Stimulated activated CD8-positive, alpha-beta memory T cell treated with anti-CD3 and anti-CD28 coated beads, Interleukin-7, amount 100 ng/mL, for 4 hours (primary cell): ENCODE data around the gene PTGDR.
A peak's percentile ranks its signal among the peaks of the same experiment; 100 is the strongest.

Source experiments
- DNase-seq, 2 donors: peaks; one replicate each; pipeline ENCODE4 v3.0.0-alpha.2; 2020; ENCODE audit warnings: low read depth in 2 of 2

PTGDR gene

GRCh38 chr14:52267501-52268278, at the start of gene PTGDR:
PTGDR (plus strand) TSS chr14:52267698; CDS start chr14:52267815, 117 bp downstream.
- peak in 1 of 2 donors; percentile 56 for DNase-seq

DNA sequence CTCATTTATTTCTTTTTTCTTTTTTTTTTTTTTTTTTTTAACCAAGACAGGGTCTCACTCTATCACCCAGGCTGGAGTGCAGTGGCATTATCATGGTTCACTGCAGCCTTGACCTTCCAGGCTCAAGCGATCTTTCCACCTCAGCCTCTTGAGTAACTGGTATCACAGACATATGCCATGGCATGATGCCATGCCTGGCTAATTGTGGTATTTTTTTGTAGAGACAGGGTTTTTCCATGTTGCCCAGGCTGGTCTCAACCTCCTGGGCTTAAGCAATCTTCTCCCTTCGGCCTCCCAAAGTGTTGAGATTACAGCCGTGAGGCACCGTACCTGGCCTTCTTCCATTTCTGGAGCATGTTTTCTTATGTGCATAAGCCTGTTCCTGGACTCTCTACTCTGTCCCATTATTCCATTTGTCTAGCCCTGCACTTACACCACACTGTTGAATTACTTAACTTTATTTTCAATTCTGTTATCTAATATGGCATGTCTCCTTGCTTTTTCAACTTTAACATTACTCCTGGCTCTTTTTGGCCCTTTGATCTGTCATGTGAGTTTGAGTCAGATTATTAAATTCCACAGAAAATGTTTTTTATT, 47.9 kb upstream of the PTGDR start:
- DNase-seq, result no peak

GRCh38 chr14:52220924-52221811, 46.3 kb upstream of the PTGDR start:
- no peak for DNase-seq

GRCh38 chr14:52222901-52223300, 44.6 kb upstream of the PTGDR start:
- DNase-seq, result no peak

DNA sequence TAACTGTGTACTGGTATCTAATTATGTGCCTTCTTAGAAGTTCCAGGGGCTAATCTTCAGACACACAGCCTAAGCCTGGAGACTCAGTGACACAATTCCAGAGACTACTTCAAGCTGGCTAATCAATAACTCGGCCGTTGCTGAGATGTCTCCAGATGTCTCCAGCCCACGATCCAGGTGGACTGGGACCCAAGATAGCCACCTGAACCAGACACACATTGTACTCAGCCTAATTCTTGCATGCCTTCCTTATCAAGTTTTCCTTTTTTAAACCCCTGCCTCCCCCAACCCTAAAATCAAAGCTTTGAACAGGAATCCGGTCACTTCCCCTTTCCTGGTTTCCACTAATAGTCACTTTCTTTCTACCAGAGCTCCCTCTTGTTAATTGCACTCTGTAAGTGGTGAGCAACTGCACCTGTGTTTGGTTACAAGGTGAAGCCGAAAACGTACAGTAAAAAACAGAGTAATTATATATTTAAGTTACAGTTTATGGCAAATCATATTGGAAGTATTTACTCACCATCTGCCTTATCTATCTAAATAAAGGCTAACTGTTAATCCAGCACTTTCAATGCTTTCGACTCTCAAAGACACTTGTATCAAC, 39.8 kb upstream of the PTGDR start:
- no peak for DNase-seq

- no peak for DNase-seq
Measured at GRCh38 chr14:52233693-52234092, 33.8 kb upstream of the PTGDR start.

GRCh38 chr14:52235434-52235833, 32.1 kb upstream of the PTGDR start:
- DNase-seq, result no peak

GRCh38 chr14:52235866-52236510, 31.5 kb upstream of the PTGDR start:
- no peak for DNase-seq

DNA sequence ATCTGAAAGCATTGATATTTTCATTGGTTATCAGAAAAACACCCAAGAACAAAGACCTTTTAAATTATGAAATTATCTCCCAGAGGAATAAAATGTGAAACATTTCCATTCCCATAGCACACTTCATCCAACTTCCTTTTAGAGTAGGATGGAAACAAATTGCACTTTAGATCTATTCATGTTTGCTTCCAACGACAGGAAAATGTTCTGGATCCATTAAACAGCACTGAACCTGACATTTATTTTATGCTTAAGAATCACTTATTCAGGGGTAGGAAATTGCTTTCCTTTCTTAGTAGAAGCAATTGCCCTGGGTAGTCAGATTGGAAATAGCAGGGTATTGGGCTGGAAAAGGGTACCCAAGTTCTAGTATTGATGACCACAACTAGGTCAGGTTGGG, 28.8 kb upstream of the PTGDR start:
- no peak for DNase-seq

GRCh38 chr14:52240623-52241022, 26.9 kb upstream of the PTGDR start:
- DNase-seq, result no peak

GRCh38 chr14:52241087-52241793, 26.3 kb upstream of the PTGDR start:
- DNase-seq, result no peak

- DNase-seq, result no peak
Measured at GRCh38 chr14:52244328-52244727, 23.2 kb upstream of the PTGDR start.

DNA sequence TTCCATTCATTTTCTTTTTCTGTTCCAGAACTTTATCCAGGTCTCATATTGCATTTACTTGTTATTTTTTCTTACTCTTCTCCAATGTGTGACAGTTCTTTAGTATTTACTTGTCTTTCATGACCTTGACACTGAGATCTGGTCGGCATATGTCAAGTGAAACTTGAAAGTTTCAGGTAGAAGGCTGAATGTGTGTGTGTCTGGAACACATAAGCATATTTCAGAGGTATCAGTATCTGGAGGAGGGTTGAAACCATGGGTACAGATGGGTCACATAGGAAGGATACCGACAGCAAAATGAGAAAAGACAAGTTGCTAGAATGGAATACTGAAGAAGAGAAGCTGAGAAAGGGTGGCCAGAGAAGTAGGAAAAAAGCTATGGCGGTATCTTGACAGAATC, 22.5 kb upstream of the PTGDR start:
- DNase-seq, result no peak

GRCh38 chr14:52248057-52248456, 19.4 kb upstream of the PTGDR start:
- no peak for DNase-seq

GRCh38 chr14:52251724-52252123, 15.8 kb upstream of the PTGDR start:
- no peak for DNase-seq

DNA sequence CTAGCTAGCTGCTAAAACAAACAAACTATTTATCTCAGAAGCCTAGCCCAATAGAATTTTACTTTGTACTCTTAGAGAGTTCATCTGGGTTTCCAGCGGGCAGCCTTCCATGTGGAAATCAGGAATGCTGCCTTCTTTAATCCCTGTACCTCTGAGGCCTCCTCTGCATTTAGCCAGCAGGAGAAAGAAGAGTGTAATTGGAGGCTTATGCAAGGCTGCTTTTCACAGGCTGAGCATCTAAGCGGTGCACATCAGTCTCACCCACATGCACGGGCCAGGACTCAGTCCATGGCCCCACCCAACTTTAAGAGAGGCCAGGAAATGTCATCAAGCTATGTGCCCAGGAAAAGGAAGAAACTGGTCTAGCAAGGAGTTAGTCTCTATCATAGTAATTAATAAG, 14.0 kb upstream of the PTGDR start:
- no peak for DNase-seq

- DNase-seq, result no peak
Measured at GRCh38 chr14:52254086-52254485, 13.4 kb upstream of the PTGDR start.

DNA sequence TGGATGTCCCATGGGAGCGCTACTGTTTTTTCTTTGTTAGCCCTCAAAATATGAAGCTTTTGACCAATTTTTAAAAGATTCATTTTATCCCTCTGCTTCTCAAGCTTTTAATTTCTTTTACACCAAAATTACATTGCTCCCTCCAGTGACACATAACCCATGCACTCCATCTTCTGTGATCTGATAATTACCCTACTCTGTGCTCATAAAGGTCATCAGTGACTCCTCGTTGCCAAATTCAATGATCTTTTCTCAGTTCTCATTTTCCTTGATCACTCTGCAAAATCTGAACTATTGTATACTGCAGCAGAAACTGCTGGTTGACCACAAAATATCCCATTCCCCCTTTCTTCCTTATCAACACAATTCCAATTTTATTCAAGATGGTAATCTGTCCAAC, 8.7 kb upstream of the PTGDR start:
- no peak for DNase-seq

DNA sequence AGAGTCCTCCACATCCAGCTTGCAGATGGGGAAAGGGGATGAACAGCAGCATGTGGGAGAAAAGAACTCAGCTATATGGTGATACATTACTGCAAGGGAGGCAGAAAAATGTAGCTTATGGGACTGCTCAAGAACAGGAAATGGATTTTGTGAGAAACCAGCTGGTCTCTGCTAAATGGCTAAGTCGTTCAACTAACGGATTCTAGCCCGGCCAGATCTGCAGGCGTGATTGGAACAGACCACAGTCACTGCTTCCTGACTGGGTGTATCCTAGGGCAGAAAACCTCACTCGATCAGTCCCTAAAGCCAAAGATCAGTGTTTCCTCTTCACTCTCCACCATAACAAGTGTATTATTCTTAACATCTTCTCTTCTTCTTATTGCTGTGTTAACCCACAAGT, 8.1 kb upstream of the PTGDR start:
- DNase-seq, result no peak

DNA sequence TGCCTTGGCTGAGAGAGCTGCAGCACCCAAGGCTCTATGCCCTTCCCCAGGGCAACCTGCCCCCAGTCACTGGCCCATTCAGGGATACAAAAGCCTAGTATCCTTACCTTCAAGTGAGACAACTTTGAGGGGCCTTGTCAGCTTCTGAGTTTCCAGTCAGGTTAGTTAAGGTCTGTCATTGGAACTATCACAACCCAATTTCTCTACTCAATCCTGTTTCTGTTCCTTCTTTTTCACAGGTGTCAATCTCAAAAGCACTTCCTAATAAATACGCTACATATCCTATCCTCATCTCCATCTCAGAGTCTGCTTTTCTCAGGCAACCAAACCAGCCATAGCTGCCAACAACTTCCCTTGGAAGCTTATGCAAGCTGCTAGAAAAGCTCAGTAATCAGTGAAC, 4.9 kb upstream of the PTGDR start:
- DNase-seq, result no peak

GRCh38 chr14:52263190-52263589, 4.3 kb upstream of the PTGDR start:
- no peak for DNase-seq
